Measurements from ENCODE around the gene TC2N. TPM values are rescaled to one million over a fixed set of nuclear protein-coding genes. Genes with fewer than 3 reads are reported as not detected.

Gene TC2N
- total RNA-seq, 1 experiment from 2014 or later, result 16.4 TPM

- Histone ChIP-seq H3K79me1 (ENCODE audit: insufficient read depth, low read depth, low read length, poor library complexity, severe bottlenecking) (no peaks in the 10 kb centered on the region), H3K27ac (ENCODE audit: insufficient read length, low read depth, low read length) (no peak overlapping the region), H3K23me2 (ENCODE audit: insufficient read length, low read depth, low read length, poor library complexity, severe bottlenecking) (no peaks in the 10 kb centered on the region), H3K9ac (ENCODE audit: extremely low read depth, insufficient read length, low read length) (no peak overlapping the region), H3K9me3 (ENCODE audit: control insufficient read depth, low read depth, low read length) (no peaks in the 10 kb centered on the region), H4K8ac (replicated peaks; ENCODE audit: insufficient read length, low read depth, low read length) (no peak overlapping the region), H2BK5ac (ENCODE audit: insufficient read length, low read length) (no peak overlapping the region), H4K91ac (ENCODE audit: insufficient read length, low read depth, low read length) (no peak overlapping the region), H3K56ac (ENCODE audit: insufficient read length, low read depth, low read length) (no peak overlapping the region), H3K23ac (ENCODE audit: insufficient read length, low read depth, low read length) (no peak overlapping the region), H3K79me2 (ENCODE audit: insufficient read depth, low read length) (no peaks in the 10 kb centered on the region), H2AK5ac (ENCODE audit: insufficient read length, low read length) (no peak overlapping the region), H3K4ac (ENCODE audit: low read depth, low read length) (no peak overlapping the region), H2AFZ (ENCODE audit: low read length) (no peak overlapping the region), H3K18ac (ENCODE audit: insufficient read length, low read depth, low read length) (no peak overlapping the region), H3K14ac (ENCODE audit: insufficient read depth, low read length) (no peak overlapping the region), H2BK20ac (ENCODE audit: low read depth, low read length, poor library complexity, severe bottlenecking) (no peak overlapping the region), H2BK12ac (ENCODE audit: insufficient read length, low read depth, low read length) (no peak overlapping the region), H4K20me1 (ENCODE audit: control insufficient read depth, insufficient read depth, insufficient read length) (no peaks in the 10 kb centered on the region), H2BK120ac (ENCODE audit: low read depth, low read length, poor library complexity, severe bottlenecking) (no peak overlapping the region), H4K5ac (ENCODE audit: insufficient read length, low read depth, low read length) (no peak overlapping the region), H3K4me1 (ENCODE audit: insufficient read depth, low read length) (no peaks in the 10 kb centered on the region), H3K4me2 (ENCODE audit: insufficient read depth, insufficient read length, low read length) (no peak overlapping the region), H3T11ph (ENCODE audit: low read length) (no peak overlapping the region), H2BK15ac (ENCODE audit: low read depth, low read length) (no peak overlapping the region), H3K27me3 (ENCODE audit: insufficient read depth, low read length) (no peaks in the 10 kb centered on the region)
- Mint-ChIP-seq H3K9me3 (no peaks in the 10 kb centered on the region), H3K4me1 (no peaks in the 10 kb centered on the region; a peak in 1 of 4 replicates), H3K27me3 (ENCODE audit: low read depth) (no peaks in the 10 kb centered on the region), H3K36me3 (ENCODE audit: insufficient read depth in 1 of 3, low read depth in 3 of 3) (no peaks in the 10 kb centered on the region), H3K27ac (no peak overlapping the region), H3K4me3 (no peak overlapping the region)
- WGBS (ENCODE audit: extremely low coverage, insufficient read length, low lambda C conversion rate), result no CpG with 5 or more reads among the region's 5 CpGs
- DNase-seq, result no peak
- TF ChIP-seq CTCF (conservative IDR thresholded peaks at IDR 0.05), result no peak
Measured at GRCh38 chr14:91890291-91890749, 23.0 kb upstream of the TC2N start.
